ENCODE data around the gene VWA8. TPM values are rescaled to one million over a fixed set of nuclear protein-coding genes. Genes with fewer than 3 reads are reported as not detected.
"Not testable (repeated sequence)": the region's sequence is repeated elsewhere in the genome, so short reads cannot be mapped to it uniquely, and the experiment has no call there.

The VWA8 gene
- polyA plus RNA-seq, 1 donor, result 11.6 TPM

DNA sequence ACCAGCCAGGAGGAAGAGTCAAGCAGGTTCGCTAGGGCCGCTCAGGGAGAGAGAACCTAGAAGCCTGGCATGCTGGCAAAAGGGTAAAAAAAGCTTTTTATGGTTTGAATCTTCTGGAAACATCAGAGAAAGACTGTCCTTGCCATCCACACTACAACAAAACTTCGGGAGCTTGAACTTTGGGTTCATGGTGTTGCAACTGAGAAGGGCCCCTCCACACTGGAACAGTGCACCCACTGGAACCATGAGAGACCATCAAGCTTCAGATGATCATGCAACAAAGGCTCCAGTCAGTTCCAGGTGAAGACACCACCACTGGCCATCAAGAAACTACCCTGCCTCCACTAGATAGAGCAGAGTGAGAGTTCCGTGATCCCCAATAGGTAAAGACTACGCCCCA is 333.5 kb downstream of the VWA8 start:
- no peak overlapping the region for H3K27ac ChIP-seq (ENCODE audit: low read length)
- H3K36me3 ChIP-seq (ENCODE audit: control insufficient read depth, insufficient read depth, low read length), result peaks cover 3% of the 10 kb centered on the region
- no peaks in the 10 kb centered on the region for H3K9me3 ChIP-seq (ENCODE audit: control insufficient read depth, low read depth, low read length)
- H3K27me3 ChIP-seq (ENCODE audit: control insufficient read depth, insufficient read depth, low read length), result no peaks in the 10 kb centered on the region
- H3K4me3 ChIP-seq (ENCODE audit: low read length), result no peak overlapping the region
- 100% methylated on average over 1 of the region's 5 CpGs for WGBS (ENCODE audit: insufficient coverage, low lambda C conversion rate)
- DNase-seq, result no peak
- H3K4me1 ChIP-seq (ENCODE audit: control insufficient read depth, insufficient read depth, low read length), result no peaks in the 10 kb centered on the region

DNA sequence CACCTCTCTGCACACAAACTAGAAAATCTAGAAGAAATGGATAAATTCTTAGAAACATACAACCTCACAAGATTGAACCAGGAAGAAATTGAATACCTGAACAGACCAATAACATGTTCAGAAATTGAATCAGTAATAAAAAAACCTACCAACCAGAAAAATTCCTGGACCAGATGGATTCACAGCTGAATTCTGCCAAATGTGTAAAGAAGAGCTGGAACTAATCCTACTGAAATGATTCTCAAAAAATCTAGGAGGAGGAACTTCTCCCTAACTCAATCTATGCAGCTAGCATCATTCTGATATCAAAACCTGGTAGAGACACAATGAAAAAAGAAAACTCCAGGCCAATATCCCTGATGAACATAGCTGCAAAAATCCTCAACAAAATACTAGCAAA is 336.9 kb downstream of the VWA8 start:
- Histone ChIP-seq H3K9me3 (ENCODE audit: control insufficient read depth, low read depth, low read length) (no peaks in the 10 kb centered on the region), H3K36me3 (ENCODE audit: control insufficient read depth, insufficient read depth, low read length) (peaks cover 3% of the 10 kb centered on the region), H3K4me1 (ENCODE audit: control insufficient read depth, insufficient read depth, low read length) (no peaks in the 10 kb centered on the region), H3K27ac (ENCODE audit: low read length) (no peak overlapping the region), H3K27me3 (ENCODE audit: control insufficient read depth, insufficient read depth, low read length) (no peaks in the 10 kb centered on the region), H3K4me3 (ENCODE audit: low read length) (no peak overlapping the region)
- no peak for DNase-seq

DNA sequence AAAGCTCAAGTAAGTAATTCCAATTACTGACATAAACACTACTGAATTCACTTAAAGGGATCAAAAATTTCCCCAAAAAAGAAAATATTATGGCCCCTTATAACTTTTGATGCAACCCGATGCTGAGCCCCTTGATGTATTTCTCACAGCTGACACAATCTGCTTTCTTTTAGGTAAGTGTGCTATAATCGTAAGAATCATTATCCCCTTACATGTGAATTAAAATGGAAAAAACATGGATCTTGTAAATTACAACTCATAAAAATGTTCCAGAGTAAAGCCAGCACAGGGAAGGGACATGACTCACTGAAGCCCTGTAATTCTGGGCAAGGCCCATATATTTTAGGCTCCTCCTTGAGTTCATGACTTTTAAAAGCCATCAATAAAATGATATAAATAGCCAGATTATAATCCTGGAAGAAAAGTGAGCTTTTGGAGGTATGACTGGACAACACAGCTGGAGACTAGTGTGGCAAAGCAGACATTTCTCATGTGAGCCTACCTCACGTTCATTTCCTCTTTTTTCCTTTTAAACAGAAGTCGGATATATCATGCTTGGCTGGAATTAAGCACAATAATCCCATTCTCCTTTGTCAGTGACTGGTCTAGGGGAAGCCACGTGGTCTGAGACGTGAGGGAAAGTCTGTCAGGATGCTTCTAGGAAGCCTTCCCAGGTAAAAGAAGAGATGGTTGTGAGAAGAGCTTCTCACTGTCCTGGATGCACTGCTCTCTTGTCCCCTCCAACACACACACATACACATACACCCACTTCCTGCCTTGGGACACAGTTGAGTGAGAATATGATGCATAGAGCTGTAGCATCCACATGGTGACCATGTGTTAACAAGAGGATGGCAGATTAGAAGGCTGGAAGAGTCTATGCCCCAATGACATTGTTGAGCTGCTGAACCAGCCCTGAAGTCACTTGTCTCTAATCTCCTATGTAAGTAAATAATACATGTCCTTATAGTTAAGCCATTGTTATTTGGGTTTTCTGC is 338.2 kb downstream of the VWA8 start:
- no peak for DNase-seq
- Histone ChIP-seq H3K9me3 (ENCODE audit: control insufficient read depth, low read depth, low read length) (no peaks in the 10 kb centered on the region), H3K4me1 (ENCODE audit: control insufficient read depth, insufficient read depth, low read length) (no peaks in the 10 kb centered on the region), H3K4me3 (ENCODE audit: low read length) (no peak overlapping the region), H3K27me3 (ENCODE audit: control insufficient read depth, insufficient read depth, low read length) (no peaks in the 10 kb centered on the region), H3K36me3 (ENCODE audit: control insufficient read depth, insufficient read depth, low read length) (peaks cover 3% of the 10 kb centered on the region), H3K27ac (ENCODE audit: low read length) (no peak overlapping the region)
- no CpG with 5 or more reads among the region's 6 CpGs for WGBS (ENCODE audit: insufficient coverage, low lambda C conversion rate)

DNA sequence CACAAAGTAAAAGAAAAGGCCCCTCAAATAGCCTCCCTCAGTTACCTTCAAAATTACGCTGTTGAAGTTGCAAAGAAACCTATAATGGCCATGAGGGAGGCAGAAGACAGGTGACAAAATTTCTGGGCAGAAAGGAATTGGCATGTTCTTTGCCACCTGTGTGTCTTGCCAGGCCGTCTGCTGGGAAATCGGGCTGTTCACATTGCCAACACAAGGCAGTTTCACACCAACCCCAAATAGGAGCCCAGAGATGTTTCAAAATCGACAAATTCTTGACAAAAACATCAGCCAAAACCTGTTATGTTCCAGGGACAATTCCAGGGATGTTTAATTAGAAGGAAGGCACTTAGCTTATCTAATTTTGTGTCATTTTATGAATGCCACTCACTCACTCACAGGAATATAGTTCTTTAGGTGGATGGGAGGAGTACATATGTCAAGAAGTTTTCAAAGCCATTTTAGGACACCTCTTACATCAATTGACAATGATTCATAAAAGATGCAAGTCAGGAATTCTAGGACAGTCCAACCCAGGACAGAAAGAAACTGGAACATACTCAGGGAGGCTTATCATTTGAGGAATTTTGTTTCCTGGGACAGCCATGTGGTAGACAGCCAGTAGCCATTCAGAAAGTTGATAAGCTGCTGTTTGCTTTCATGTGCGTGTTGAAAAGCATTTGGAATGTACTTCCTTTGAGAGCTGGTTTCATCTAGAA is 339.0 kb downstream of the VWA8 start:
- Histone ChIP-seq H3K36me3 (ENCODE audit: control insufficient read depth, insufficient read depth, low read length) (peaks cover 3% of the 10 kb centered on the region), H3K4me3 (ENCODE audit: low read length) (no peak overlapping the region), H3K27ac (ENCODE audit: low read length) (no peak overlapping the region), H3K4me1 (ENCODE audit: control insufficient read depth, insufficient read depth, low read length) (no peaks in the 10 kb centered on the region), H3K27me3 (ENCODE audit: control insufficient read depth, insufficient read depth, low read length) (no peaks in the 10 kb centered on the region), H3K9me3 (ENCODE audit: control insufficient read depth, low read depth, low read length) (no peaks in the 10 kb centered on the region)
- no CpG with 5 or more reads among the region's 5 CpGs for WGBS (ENCODE audit: insufficient coverage, low lambda C conversion rate)
- no peak for DNase-seq

DNA sequence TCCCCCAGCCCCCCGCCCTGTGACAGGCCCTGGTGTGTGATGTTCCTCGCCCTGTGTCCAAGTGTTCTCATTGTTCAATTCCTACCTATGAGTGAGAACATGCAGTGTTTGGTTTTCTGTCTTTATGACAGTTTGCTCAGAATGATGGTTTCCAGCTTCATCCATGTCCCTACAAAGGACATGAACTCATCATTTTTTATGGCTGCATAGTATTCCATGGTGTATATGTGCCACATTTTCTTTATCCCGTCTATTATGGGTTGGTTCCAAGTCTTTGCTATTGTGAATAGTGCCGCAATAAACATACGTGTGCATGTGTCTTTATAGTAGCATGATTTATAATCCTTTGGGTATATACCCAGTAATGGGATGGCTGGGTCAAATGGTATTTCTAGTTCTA is 343.3 kb downstream of the VWA8 start:
- not testable (repeated sequence) for H3K4me1 ChIP-seq (ENCODE audit: control insufficient read depth, insufficient read depth, low read length); H3K27ac ChIP-seq (ENCODE audit: low read length); H3K27me3 ChIP-seq (ENCODE audit: control insufficient read depth, insufficient read depth, low read length); DNase-seq; H3K9me3 ChIP-seq (ENCODE audit: control insufficient read depth, low read depth, low read length); H3K4me3 ChIP-seq (ENCODE audit: low read length)
- H3K36me3 ChIP-seq (ENCODE audit: control insufficient read depth, insufficient read depth, low read length), result peaks cover 17% of the 10 kb centered on the region
- WGBS (ENCODE audit: insufficient coverage, low lambda C conversion rate), result no CpG with 5 or more reads among the region's 5 CpGs

DNA sequence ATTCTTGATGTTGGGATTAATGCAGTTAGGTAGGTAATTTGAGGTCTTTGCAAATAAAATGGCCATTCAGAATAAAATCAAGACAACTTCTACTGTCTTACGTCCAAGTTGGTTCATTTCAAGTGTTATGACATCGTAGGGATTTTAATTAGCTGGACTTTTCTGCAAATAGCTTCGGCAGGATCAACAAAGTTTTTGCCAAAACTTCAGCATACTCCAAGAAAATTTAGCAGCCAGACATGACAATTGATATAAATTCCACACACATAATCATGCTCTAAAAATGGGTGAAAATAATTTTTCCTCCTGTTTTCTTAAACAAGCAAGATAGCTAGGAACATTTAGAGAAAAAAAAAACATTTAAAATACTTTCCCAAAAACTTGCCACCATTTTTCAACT is 344.8 kb downstream of the VWA8 start:
- Histone ChIP-seq H3K9me3 (ENCODE audit: control insufficient read depth, low read depth, low read length) (no peaks in the 10 kb centered on the region), H3K27ac (ENCODE audit: low read length) (no peak overlapping the region), H3K27me3 (ENCODE audit: control insufficient read depth, insufficient read depth, low read length) (no peaks in the 10 kb centered on the region), H3K4me1 (ENCODE audit: control insufficient read depth, insufficient read depth, low read length) (no peaks in the 10 kb centered on the region), H3K36me3 (ENCODE audit: control insufficient read depth, insufficient read depth, low read length) (peaks cover 22% of the 10 kb centered on the region), H3K4me3 (ENCODE audit: low read length) (no peak overlapping the region)
- DNase-seq, result no peak
- WGBS (ENCODE audit: insufficient coverage, low lambda C conversion rate), result no CpG with 5 or more reads among the region's 3 CpGs

DNA sequence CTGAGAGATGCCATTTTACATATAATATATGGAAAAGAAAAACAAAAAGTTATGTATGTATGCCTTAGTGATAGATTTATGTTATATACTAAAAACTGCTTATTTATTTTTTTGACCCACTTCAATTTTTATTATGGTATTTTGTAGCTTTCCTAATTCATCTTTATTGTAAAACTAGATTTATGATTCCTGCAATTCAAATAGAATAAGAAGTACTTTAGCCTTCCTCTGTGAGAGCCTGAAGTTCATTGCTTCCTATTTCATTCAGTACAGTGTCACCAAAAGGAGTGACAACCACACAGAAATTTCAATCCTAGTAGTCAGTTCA is 345.4 kb downstream of the VWA8 start:
- Histone ChIP-seq H3K4me1 (ENCODE audit: control insufficient read depth, insufficient read depth, low read length) (no peaks in the 10 kb centered on the region), H3K9me3 (ENCODE audit: control insufficient read depth, low read depth, low read length) (no peaks in the 10 kb centered on the region), H3K36me3 (ENCODE audit: control insufficient read depth, insufficient read depth, low read length) (peaks cover 28% of the 10 kb centered on the region), H3K4me3 (ENCODE audit: low read length) (no peak overlapping the region), H3K27ac (ENCODE audit: low read length) (no peak overlapping the region), H3K27me3 (ENCODE audit: control insufficient read depth, insufficient read depth, low read length) (no peaks in the 10 kb centered on the region)
- no peak for DNase-seq

DNA sequence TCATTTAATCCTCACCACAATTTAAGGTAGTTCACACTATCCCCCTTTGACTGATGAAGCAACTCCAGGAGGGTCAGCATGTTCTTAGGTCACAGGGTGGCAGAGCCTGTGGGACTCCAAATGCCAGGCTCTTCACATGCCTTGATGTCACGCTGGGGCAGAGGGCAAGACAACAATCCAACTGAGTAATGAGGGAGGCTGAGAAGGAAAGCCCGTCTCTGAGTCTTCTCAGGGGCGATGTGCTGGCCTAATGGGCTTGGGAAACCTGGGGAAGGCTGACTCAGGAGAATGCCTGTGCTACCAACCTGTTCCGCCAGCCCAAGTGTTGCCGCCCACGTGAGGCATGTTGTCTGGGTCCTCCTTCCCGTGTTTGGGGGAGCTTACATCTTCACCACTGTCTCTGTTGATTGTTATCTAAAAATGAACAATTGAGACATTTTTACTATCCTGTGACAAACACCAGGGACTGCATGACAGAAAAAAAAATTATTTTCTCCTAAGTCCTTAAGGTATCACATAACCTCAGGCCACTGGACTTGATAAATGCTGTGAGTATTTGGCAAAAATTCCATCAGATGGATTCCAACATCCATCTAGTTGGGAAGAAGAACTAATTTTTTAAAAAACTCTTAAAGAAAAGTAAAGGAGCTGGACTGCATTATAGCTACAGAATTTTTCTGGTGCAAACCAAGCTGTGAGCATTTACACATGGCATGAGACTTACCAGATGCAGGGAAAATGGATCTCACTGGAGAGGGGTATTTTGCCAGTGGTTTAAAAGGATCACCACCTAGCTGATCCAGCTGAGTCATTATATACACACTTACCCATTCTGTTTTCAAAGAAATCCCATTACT is 346.0 kb downstream of the VWA8 start:
- WGBS (ENCODE audit: insufficient coverage, low lambda C conversion rate), result 100% methylated on average over 1 of the region's 7 CpGs
- no peak overlapping the region for H3K27ac ChIP-seq (ENCODE audit: low read length)
- no peak overlapping the region for H3K4me3 ChIP-seq (ENCODE audit: low read length)
- H3K36me3 ChIP-seq (ENCODE audit: control insufficient read depth, insufficient read depth, low read length), result peaks cover 33% of the 10 kb centered on the region
- no peaks in the 10 kb centered on the region for H3K4me1 ChIP-seq (ENCODE audit: control insufficient read depth, insufficient read depth, low read length)
- DNase-seq, result no peak
- no peaks in the 10 kb centered on the region for H3K27me3 ChIP-seq (ENCODE audit: control insufficient read depth, insufficient read depth, low read length)
- H3K9me3 ChIP-seq (ENCODE audit: control insufficient read depth, low read depth, low read length), result no peaks in the 10 kb centered on the region

DNA sequence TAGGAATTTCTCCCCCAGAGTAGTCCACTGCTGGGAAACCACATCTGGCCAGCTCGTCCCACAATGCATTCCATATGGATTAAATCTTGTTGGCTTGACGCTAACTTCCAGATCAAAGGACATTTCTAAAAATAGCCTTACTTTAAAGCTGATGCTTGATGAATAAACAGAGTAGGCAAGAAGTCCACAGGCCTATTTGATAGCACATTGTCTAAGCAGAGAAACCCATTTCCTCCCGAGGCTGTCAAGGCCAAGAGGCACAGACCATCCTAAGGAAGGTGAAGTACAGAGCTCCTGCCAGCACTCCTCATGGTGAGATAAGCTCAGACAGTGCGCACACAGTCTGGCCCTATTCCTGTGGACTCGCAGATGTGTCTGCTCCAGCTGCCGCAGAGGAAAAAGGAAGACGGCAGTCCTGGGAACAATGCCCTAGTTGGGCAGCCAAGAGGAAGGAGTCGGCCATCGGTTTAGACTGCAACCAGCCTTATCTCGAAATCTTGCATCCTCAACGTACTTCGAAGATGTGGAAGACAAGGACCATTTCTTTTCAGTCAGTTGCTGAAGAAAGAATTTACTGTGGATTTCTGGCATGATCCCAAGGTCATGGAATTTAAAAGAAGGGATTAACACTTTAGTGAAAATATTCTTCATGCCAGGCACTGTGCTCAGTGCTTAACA is 346.8 kb downstream of the VWA8 start:
- DNase-seq, result peak; percentile 6 to 13
- no peaks in the 10 kb centered on the region for H3K27me3 ChIP-seq (ENCODE audit: control insufficient read depth, insufficient read depth, low read length)
- H3K36me3 ChIP-seq (ENCODE audit: control insufficient read depth, insufficient read depth, low read length), result peaks cover 36% of the 10 kb centered on the region
- no peak overlapping the region for H3K4me3 ChIP-seq (ENCODE audit: low read length)
- no peaks in the 10 kb centered on the region for H3K9me3 ChIP-seq (ENCODE audit: control insufficient read depth, low read depth, low read length)
- WGBS (ENCODE audit: insufficient coverage, low lambda C conversion rate), result no CpG with 5 or more reads among the region's 12 CpGs
- no peak overlapping the region for H3K27ac ChIP-seq (ENCODE audit: low read length)
- no peaks in the 10 kb centered on the region for H3K4me1 ChIP-seq (ENCODE audit: control insufficient read depth, insufficient read depth, low read length)

DNA sequence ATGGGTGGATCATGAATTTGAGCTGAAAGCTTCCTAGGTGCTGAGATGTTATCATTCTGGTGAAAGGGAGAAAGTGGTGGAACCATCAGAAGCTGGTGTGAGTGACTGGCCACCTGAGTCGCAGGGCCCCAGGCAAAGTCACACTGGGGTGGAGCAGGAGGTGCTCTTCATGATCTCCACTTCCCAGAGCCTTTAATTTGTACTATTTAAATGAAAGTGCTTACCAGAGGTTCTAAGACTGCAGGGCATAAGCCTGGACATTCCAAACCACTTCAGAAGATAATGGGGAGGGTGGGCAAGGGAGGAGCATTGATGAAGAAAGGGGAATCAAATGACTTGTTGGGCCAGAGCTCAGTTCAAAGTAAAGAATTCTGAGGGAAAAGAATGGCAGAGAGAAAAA is 347.4 kb downstream of the VWA8 start:
- Histone ChIP-seq H3K4me1 (ENCODE audit: control insufficient read depth, insufficient read depth, low read length) (no peaks in the 10 kb centered on the region), H3K36me3 (ENCODE audit: control insufficient read depth, insufficient read depth, low read length) (peaks cover 36% of the 10 kb centered on the region), H3K9me3 (ENCODE audit: control insufficient read depth, low read depth, low read length) (no peaks in the 10 kb centered on the region), H3K27ac (ENCODE audit: low read length) (no peak overlapping the region), H3K4me3 (ENCODE audit: low read length) (no peak overlapping the region), H3K27me3 (ENCODE audit: control insufficient read depth, insufficient read depth, low read length) (no peaks in the 10 kb centered on the region)
- no CpG with 5 or more reads among the region's 1 CpG for WGBS (ENCODE audit: insufficient coverage, low lambda C conversion rate)
- DNase-seq, result no peak
